Astrocyte (in vitro differentiated cells and primary cell): ENCODE results near the gene CCDC63.

Source experiments
- EZH2 ChIP-seq: IDR thresholded peaks from 2 replicates; pipeline ENCODE4 v1.6.1; 2012; ENCODE audit warnings: mild to moderate bottlenecking, low read length, inconsistent platforms; ENCODE audit not compliant: insufficient read depth
- TF ChIP-seq, protein P1 (sequence below): IDR thresholded peaks from 2 replicates; pipeline ENCODE4 v1.5.1; 2011; ENCODE audit warnings: low read depth, mild to moderate bottlenecking, inconsistent platforms, low read length, moderate library complexity; ENCODE audit not compliant: insufficient read depth

DNA sequence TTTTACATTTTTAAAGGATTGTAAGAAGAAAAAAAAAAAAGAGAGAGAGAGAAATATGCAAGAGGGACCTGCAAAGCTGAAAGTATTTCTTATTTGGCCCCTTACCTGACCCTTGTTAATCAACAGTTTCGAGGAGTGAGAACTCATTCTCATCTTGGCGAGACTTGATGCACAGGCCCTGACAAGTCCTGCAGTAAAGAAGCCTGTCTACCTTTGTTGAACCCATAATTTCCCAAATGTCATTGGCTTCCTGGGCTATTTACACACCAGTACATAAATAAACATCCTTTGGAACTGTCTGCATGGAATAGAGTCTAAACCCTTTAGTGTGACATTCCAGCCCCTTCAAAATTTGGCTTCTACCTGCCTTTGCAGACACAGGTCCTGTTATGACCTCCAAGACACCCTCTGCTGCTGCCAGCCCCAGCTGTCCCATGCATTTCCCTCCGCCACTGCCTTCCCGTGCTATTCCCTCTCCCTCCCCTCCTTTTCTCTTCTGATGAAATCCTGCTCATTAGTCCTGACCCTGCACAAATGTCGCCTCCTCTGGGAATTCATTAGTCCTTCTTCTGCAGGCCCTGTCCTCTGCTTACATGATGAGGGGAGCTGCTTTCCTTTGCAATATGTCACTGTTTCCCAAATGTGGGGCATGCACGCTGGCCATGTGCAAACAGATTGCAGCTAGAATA, 38.5 kb downstream of the CCDC63 start:
- TF ChIP-seq, protein P1, sequence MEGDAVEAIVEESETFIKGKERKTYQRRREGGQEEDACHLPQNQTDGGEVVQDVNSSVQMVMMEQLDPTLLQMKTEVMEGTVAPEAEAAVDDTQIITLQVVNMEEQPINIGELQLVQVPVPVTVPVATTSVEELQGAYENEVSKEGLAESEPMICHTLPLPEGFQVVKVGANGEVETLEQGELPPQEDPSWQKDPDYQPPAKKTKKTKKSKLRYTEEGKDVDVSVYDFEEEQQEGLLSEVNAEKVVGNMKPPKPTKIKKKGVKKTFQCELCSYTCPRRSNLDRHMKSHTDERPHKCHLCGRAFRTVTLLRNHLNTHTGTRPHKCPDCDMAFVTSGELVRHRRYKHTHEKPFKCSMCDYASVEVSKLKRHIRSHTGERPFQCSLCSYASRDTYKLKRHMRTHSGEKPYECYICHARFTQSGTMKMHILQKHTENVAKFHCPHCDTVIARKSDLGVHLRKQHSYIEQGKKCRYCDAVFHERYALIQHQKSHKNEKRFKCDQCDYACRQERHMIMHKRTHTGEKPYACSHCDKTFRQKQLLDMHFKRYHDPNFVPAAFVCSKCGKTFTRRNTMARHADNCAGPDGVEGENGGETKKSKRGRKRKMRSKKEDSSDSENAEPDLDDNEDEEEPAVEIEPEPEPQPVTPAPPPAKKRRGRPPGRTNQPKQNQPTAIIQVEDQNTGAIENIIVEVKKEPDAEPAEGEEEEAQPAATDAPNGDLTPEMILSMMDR, result no peak
- TF ChIP-seq EZH2, result no peak
